WTC11 (cell line): Measurements from ENCODE around the gene RESP18.

ENCODE experiments used
- RELA ChIP-seq: sonication (generic); formaldehyde crosslinking; IDR thresholded peaks from 2 replicates; pipeline ENCODE4 v1.8.1; 2022; ENCODE audit warnings: missing genetic modification reagents, mild to moderate bottlenecking, borderline replicate concordance
- TEAD4 ChIP-seq: sonication (generic); formaldehyde crosslinking; IDR thresholded peaks from 2 replicates; pipeline ENCODE4 v1.8.0; 2022; ENCODE audit warnings: mild to moderate bottlenecking, missing genetic modification reagents
- ZBTB21 ChIP-seq: sonication (generic); formaldehyde crosslinking; IDR thresholded peaks from 2 replicates; pipeline ENCODE4 v1.8.1; 2023; ENCODE audit warnings: mild to moderate bottlenecking, missing genetic modification reagents, borderline replicate concordance
- TF ChIP-seq, protein P1 (sequence below): fragments of 200-600 bp; IDR thresholded peaks from 2 replicates; pipeline ENCODE4 v1.8.0; 2022; ENCODE audit warnings: antibody characterized with exemption

DNA sequence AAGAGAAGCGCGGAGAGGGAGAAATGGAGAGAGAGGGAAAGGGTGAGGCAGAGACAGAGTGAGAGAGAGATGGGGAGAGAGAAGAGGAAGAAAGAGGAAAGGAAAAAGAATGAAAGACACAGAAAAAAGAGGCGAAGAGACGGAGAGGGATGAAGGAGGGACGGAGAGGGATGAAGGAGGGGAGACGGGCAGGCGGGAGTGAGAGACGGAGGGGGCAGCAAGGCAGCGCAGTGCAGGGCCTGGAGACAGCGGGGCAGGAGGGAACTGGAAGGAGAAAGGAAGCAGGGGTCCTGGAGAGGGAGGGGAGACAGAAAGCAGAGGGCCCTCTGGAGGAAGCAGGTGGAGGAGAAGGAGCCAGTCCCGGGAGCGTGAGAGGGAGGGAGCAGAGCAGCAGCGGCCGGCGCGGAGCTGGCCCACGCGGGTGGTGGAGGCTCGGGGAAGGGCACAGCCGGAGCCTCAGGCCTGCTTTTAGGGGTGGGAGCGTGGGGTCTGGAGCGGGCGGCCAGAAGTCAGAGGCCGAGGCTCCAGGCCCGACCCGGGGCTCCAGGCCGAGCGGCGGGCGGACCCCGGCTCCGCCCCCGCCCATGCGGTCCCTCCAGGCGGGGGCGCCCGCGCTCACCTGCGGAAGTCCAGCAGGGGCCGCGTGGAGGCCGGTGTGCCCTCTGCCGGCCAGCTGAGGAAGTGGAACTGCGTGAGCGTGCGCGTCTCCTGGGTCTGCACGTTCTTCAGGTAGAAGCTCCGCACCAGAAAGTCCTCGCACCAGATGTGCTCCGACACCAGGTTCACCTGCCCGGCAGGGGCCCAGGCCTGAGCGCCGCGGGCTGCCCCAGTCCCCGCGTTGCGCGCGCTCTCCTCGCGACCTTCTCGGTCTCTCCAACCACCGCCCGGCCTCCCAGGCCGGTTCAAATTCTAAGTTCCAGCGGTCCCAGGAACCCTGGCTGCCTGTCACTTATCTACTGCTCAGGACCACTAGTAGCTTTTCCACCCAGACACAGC lies 37.9 kb downstream of the RESP18 start:
- peak; percentile 75; the same call in 1 of the 2 replicates for TF ChIP-seq ZBTB21 (CRISPR knock-in tag)
- TF ChIP-seq, protein P1, sequence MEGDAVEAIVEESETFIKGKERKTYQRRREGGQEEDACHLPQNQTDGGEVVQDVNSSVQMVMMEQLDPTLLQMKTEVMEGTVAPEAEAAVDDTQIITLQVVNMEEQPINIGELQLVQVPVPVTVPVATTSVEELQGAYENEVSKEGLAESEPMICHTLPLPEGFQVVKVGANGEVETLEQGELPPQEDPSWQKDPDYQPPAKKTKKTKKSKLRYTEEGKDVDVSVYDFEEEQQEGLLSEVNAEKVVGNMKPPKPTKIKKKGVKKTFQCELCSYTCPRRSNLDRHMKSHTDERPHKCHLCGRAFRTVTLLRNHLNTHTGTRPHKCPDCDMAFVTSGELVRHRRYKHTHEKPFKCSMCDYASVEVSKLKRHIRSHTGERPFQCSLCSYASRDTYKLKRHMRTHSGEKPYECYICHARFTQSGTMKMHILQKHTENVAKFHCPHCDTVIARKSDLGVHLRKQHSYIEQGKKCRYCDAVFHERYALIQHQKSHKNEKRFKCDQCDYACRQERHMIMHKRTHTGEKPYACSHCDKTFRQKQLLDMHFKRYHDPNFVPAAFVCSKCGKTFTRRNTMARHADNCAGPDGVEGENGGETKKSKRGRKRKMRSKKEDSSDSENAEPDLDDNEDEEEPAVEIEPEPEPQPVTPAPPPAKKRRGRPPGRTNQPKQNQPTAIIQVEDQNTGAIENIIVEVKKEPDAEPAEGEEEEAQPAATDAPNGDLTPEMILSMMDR: peak; percentile 96
- TF ChIP-seq TEAD4 (CRISPR knock-in tag): no peak
- no peak for TF ChIP-seq RELA
